Gastrocnemius medialis (tissue), 4 donors: ENCODE data around the gene CCDC170.

Experiments used
- POLR2A ChIP-seq, 2 donors: fragments of 450-650 bp; IDR thresholded peaks; one replicate each; pipeline ENCODE4 v1.6.1; 2017; ENCODE audit warnings: antibody characterized with exemption in 2 of 2, mild to moderate bottlenecking in 2 of 2, moderate library complexity in 2 of 2
- TF ChIP-seq, protein P1 (sequence below), 5 experiments: fragments of 450-650 bp in 3 of 5; fragments of 200-600 bp in 2 of 5; sonication (generic) in 2 of 5; IDR thresholded peaks in 4 of 5; conservative IDR thresholded peaks in 1 of 5; 1 replicate in 4 of 5; 2 replicates in 1 of 5; pipeline ENCODE4 v1.5.1; 2016 to 2019; ENCODE audit warnings: antibody characterized with exemption in 5 of 5, mild to moderate bottlenecking in 3 of 5, moderate library complexity in 3 of 5

DNA sequence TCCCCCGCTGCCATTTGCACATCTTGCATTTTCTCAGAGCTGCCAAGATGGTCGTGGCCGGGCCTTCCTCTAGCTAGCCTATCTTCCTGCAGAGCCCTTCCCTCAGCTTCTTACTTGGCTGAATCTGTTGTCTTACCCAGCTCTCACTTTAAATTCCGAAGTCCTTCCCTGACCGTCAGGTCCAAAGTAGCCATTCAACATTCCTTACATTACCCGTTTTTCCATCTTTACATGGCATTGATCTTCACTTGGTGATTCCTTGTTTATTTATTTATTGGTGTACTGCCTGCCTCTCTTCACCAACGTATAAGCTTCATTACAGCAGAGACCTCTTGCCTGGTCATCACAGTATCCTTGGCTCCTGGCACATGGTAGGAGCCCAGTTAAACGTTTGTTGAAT, 176.3 kb downstream of the CCDC170 start:
- TF ChIP-seq, protein P1, sequence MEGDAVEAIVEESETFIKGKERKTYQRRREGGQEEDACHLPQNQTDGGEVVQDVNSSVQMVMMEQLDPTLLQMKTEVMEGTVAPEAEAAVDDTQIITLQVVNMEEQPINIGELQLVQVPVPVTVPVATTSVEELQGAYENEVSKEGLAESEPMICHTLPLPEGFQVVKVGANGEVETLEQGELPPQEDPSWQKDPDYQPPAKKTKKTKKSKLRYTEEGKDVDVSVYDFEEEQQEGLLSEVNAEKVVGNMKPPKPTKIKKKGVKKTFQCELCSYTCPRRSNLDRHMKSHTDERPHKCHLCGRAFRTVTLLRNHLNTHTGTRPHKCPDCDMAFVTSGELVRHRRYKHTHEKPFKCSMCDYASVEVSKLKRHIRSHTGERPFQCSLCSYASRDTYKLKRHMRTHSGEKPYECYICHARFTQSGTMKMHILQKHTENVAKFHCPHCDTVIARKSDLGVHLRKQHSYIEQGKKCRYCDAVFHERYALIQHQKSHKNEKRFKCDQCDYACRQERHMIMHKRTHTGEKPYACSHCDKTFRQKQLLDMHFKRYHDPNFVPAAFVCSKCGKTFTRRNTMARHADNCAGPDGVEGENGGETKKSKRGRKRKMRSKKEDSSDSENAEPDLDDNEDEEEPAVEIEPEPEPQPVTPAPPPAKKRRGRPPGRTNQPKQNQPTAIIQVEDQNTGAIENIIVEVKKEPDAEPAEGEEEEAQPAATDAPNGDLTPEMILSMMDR (IDR thresholded peaks at IDR 0.05 in 4 of 5, conservative IDR thresholded peaks at IDR 0.05 in 1 of 5), result no peak
- TF ChIP-seq POLR2A (IDR thresholded peaks at IDR 0.05), result no peak
